Activated T-cell treated with anti-CD3 and anti-CD28 coated beads, Interleukin-2, amount 50 U/mL, for 48 hours (primary cell): ENCODE data around the gene PDE7B.

Experiments used
- DNase-seq, 2 experiments: peaks; one replicate each; pipeline ENCODE4 v3.0.0-alpha.2; 2020

PDE7B gene

DNA sequence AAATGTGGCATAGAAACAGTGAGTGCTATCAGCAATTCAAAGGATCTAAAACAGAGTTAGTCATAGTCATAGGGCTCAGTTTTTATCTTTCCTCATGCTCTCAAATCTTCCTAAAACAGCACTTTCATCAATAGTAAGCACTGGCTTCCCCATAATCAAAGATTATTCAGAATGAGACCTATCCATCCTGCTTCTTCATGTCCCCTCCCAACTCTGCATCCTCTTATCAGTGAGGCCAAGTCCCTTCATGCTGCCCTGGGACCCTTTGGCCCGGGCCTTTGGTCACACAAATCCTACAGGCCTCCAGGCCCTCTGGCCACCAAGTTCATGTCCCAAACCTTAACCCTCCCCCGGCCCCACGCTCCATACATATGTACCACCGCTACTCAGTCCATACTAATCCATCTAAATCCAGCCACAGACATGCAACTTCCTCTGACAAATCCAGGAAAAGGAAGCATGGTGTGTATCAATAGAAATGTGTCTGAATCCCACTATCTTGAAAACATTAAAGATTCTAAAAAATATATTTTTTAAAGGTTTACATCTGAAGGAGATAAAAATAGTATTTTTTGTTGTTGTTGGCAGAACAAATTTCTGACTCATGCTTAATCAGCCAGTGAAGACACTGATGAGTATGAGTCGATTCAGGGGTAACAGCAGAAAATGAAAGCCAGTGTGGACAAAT lies 143.5 kb downstream of the PDE7B start:
- no peak for DNase-seq

DNA sequence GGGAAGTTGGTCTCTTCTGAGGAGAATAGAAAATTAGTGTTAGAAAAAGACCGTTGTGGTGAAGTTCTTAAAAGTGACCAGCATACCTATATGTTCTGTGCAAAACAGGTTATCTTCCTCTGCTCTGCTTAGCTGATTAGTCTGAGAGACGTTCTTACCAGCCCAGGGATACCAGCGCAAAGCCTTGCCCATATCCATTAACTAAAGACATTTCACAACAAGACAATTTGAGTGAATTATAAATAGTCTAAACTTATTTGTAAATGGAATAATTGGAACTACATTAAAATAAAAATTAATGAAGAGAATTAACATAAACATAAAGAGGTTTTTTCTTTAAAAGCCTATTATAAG lies 144.0 kb downstream of the PDE7B start:
- no peak for DNase-seq

DNA sequence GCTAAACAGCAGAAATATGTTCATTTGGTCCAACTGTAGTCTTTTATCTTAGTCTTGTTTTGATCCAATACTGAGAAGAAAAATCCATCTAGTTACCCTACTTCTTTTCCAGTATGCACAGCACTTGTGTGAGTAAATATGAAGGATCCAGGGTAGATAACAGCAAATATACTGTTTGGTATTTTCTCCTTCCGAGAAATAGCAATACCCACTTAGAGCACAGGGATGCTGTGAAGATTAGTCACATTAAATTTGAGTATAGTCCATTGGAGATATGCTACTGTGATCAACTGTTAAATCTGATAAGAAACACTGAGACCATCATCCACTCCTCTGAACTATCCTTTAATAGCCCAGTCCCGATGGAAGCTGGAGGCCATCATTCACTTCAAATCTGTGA lies 145.2 kb downstream of the PDE7B start:
- DNase-seq = no peak

DNA sequence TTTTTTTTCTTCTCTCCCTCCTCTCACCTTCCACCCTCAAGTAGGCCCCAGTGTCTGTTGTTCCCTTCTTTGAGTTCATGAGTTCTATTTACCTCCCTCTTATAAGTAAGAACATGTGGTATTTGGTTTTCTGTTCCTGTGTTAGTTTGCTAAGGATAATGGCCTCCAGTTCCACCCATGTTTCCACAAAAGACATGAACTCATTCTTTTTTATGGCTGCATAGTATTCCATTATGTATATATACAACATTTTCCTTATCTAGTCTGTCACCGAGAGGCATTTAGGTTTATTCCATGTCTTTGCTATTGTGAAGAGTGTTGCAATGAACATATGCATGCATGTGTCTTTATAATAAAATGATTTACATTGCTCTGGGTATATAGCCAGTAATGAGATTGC lies 147.9 kb downstream of the PDE7B start:
- no peak for DNase-seq

DNA sequence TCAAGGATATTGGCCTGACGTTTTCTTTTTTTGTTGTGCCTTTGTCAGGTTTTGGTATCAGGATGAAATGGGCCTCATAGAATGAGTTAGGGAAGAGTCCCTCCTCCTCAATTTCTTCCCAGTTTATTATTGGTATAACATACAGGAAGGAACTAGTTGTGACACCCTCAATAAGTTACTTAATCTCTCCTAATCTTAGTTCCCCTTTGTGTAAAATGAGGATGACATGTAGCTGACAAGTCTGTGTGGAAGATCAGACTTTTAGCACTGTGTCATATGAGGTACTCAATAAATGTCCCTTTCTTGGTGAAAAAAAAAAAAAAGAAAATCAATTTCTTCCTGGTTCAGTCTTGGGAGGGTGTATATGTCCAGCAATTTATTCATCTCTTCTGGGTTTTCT lies 155.8 kb downstream of the PDE7B start:
- no peak for DNase-seq

DNA sequence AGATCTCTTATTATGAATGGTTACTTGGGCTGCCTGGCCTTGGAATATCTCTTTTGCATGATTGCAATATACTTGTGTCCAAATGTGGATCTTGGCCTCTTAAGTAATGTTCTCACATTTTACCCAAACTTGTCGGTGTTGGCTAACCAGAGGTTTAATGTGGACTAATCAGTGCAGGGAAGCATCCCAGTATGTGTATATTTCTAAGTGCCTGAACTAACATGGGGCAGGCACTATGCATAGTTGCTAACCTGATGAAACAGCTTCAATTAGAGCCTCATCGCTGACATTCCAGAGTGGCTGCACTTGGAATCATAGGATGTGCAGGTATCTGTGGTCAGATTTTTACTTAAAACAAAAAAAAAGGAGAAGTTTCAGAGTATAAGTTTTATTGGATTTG lies 160.0 kb downstream of the PDE7B start:
- DNase-seq = no peak

DNA sequence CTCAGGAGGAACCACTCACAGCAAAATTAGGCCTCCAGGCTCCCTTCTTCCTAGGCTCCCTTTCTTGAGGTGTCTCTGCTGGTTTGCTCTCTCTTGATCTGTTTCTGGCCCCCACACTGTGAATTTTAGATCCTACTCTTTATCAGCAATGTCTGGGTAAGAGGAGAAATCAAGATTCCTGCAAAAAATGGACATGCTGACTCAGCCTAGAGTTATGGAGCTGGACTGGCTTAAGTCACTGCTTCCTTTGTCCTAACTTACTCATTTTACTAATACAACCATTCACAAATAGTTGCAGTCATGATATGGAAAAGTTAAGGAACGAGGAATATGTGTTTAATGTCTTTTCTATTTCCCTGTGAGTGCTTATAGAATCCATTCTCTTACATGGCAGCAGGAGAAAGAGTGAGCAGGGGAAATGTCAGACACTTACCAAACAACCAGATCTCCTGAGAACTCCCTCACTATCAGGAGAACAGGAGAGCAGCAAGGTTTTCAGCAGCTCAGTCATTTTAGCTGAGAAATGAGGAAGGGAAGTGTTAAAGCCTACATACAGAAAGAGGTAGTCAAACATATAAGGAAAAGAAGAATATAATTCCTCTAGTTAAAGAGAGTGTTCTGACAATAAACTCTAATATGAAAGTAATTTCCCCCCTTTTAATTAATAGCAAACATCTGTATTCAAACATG lies 160.8 kb downstream of the PDE7B start:
- no peak for DNase-seq

DNA sequence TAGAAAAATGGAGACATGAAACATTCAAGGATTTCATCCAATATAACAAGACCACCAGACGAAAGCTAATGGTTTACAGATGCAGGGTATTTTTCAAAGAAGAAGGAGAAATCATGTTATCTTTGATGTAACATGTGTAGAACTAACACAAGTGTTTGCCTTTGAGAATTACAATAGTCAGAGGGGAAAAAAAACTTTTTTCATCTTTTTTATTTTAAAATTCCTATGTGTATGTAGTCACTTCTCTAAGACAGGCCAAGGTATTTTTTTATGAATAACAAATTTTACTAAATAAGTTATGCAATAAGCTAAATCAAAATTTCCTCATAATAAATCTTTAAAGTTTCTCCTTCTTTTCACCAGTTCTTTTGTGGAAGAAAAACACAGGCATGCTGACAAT lies 161.4 kb downstream of the PDE7B start:
- no peak for DNase-seq

DNA sequence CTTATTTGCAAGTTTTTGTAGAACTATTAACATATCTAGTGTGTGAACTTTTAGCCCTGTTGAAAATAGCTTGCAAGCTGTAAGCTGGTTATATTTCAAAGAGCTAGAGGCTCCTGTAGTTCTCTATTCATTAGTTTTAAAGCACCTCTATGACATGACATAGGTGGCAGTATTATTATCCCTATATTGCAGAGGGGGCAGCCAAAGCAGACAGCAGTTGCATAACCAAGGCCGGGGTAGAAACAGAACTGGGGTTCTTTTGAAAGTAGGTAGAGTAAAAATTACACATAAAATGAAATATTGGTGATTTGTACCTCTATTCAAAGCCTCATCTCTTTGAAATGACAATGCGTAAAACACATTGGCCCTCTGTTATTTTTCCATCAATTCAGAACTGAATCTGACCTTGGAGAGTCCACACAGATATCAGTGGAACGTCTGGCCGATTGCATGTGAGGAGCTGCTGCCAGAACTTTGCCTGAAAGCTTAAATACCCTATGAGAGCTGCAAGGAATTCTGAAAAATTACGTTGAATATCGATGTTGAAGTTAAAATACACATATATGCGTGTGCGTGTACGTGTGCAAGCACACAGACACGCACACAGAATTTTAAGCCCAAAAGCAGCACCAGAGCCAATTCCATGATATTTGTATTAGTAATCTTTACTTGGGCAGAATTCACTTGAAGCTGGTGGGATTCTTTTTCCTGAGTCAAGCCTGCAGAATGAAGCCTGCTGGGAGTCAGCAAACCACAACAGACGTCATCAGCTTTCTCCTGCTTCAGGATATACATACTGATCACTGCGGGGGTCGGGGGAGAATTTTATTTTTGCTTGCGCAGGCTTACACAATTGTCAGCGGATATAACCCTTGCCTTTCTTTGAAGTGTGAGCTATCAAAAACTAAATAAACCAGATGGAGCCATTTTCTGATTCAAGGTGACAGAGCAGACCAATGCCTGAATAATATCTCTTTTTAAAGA lies 163.2 kb downstream of the PDE7B start:
- DNase-seq = no peak

DNA sequence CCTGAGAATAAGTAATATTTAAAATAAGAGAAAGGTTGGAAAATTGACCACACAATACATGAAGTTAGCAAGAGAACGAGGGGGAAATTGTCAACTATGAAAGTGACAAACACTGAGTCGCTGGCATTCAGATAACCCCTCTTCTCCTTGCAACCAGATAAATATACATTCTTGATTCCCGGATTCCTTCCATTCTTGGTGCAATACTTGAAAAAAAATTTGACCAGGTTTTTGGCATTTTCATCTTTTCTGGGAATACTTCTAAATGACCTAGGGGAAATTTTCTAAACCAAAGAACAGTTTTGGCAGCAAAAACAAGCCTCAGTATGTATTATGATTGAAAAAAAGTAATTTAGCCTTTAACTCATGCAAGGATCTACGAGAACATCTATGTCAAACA lies 164.0 kb downstream of the PDE7B start:
- no peak for DNase-seq

DNA sequence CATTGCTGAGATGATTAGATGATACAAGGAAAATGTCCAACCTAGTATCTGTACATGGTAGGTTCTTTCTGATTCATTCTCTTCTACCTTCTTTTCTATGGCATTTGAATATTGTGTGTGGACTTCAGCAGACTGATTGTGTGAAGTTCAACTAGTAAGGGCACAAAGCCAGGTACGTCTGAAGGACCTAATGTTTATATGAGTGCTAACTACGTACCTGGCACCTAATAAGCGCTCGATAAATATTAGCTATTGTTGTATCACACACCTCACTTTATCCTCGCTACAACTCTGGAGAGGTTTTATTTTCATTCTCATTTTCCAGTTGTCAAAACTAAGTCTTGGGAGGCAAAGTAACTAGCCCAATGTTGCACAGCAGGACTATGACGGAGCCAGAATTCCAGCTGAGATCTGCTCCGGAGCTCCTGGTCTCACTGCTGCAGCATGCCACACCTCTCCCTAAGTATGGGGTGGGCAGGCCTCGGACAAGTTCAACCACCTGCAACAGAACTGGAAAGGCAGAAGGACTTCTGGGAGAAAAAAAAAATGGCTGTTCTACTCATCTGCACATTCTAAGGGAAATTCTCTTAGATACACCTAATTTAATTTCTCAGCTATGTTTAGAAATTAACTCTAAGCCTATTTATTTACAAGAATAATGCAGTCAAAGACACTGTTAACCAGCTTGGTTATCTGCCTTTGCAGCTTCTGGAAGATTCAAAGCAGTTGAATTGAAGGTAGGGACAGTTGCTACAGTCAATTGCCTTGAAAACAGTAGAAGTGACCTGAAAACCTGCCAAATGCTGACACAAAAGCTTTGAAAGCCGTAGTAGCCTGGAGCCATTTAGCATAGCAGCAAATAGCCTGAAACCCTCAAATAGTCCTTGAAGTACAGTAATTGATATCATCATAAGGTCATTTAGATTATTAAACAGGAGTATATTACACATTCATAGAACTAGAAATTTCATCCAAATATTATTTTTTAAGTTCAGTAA lies 165.0 kb downstream of the PDE7B start:
- DNase-seq = no peak

DNA sequence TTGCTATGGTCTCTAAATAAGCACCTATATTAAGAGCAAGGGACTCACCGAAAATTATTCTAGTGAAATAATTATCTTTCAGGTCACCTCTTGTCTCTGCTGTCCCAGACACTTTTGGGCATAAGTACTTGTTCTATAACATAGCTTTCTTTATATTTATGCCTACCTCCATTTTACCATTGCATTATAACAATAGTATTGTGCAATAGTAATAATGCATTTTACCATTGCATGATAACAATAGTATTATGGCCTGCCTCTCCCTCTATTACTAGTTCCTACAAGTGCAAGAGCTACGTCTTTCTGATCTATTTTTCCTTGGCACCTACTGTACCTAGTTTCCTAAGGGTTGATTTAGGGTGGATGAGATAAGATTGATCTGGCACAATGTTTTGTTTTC lies 169.2 kb downstream of the PDE7B start:
- DNase-seq = no peak

DNA sequence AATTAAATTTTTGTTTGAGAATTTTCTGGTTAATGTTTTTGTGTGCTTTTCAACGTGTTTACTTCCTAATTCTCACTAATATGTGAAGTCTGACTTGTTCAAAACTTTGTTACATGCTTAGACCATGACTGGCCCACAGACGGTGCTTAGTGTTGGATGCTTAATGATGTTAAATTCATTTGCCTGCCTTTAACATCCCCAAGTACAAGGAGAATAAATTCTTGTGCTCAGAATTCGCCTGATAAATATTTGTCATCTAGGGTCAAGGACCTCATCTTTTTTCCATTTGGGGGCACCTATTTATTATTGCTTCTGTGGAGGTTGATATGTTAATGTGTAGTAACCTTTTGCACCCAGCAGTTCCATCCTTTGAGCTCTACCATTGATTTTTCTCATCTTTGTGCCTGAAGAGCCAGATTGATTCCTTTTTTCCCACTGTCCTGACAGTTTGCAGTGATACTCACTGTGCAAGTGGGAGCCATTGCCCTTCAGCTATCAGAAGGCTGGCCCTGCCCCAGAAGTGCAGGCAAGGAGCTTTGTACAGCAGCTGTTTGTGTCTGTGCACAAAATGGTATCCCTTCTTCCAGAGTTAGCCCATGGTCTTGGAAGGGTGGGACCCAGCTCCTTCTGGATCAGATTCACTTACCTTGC lies 170.8 kb downstream of the PDE7B start:
- no peak for DNase-seq

DNA sequence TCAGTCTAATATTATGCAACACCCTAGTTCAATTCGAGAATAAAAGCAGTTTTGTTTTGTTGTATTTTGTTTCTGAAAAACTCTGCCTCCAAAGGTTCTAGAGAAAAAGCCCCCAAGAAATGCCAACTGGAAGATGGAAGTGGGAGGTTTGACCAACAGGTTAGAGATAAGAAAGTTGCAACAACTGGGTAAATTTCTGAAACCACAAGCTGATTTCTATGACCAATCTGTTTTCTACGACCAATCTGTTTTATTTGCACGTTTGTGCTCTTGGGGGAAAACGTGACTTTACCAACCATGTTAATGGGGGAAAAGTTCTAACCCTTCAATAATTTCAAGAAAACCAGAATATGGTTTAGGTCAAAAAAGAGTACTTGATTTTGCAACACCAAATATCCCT lies 173.2 kb downstream of the PDE7B start:
- no peak for DNase-seq

DNA sequence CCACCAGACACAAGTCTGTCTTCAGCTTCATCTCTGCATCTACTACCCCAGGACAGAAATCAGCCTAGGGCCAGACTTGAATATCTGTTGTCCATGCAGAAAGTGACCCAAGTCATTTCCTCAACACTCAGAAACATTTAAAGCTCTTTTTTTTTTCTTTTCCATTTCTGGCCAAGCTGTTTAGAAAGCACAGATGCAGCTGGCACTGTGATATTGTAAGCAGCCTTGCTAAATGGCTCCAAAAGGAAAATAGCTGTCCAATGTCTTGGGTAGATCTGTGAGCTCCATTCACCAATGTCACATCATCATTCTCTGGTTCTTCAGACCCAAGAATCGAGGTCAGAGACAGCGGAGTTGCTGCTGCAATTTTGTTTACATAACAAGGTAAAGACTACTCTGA lies 174.2 kb downstream of the PDE7B start:
- no peak for DNase-seq

DNA sequence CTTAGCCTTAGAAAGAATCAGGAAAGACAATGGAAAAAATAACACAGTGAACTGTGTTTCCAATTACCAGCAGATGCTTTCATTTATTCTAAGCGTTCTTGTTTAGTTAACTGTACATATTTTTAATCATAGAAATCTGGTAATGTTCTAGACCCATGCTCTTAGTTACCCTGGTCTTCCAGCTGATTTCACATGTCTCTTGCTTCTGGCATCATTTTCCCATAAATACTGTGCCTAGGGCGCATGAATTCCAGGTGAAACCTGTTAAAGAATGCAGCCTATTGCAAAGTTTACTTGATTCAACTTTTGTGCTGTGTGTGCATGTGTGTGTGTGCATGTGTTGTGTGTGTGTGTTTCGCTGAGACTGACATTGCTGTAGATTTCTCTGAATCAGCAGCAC lies 178.6 kb downstream of the PDE7B start:
- no peak for DNase-seq

DNA sequence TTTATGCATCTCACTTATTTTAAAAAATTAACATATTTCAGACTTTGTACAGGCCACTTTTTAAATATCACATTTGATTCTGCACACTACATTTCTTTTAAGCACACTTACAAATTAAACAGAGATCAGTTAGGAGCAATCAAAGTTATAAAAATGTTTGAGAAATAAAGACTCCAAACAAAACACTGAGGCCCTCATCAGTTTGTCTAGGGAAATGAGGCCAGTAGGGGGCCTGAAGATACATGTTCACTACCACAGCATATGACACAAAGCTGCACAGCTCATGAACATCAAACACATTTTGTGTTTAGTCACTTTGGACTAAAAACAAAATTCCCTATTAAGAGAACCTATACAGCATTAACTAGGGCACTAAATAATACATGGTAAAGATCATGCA lies 180.5 kb downstream of the PDE7B start:
- DNase-seq = no peak

DNA sequence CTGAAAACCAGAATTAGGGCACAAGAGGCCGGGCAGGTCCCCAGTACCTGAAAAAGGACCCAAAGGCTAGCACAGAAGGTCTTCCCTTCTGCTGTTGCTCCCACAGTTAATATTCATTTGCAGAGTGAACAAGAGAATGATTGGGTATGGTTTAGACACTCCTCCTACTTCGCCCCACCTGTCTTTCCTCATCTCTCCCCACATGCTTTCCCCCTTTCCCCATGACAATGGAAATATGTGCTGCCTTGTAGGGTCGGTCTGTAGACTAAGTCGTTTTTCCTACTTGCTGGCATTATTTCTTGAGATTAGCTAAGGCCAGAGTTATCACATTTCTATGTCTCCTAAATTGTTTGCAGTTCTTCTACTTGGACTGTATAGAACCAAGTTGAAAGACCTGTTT lies 181.9 kb downstream of the PDE7B start:
- DNase-seq = no peak

DNA sequence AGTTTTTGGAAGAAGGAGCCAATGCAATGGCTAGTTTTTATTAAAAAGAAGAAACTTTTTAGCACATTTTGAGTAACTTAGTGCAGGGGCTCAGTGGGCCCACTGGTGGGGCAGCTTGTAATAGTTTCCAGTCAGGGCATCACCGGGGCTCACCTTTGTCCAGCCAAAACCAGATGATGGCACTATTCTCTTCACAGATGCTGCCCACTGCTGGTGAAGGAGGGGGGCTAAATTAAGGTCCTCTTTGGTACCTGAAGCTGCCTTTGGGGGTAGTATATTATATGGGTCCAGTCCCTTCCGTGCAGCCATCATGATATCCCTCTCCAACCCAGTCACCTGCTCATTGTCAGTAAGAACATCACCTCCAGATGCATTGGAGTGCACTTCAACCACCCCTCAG lies 182.9 kb downstream of the PDE7B start:
- no peak for DNase-seq

DNA sequence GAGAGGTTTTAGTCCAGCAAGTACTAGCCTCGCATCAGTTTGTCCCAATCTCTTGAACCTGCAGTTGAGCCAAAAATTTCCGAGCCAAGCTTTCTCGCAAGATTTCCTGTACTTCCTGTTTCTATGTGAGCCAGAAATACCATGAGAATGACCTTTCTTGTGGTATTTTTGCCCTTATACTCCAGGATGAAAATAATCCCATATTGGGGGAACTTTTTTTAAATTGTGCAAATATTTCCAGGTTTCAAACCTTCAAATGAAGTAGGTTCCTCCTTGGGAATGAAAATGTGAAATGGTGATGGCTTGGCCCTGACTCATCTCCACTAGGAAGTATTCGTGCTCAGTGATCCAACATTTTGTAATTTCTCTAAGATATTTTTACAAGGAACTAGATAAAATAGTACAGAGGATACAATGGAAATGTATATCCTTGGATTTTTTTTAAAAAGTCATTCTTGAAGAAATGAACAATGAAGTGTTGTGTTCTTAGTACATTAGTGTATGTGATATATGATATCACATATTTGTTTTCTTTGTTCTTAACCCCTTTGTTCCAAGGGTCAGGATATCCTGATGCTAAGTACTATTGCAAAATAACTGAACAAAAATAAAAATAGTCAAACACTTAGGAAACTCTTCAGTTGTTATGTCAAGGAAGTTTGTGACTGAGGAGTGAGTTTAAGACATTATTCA lies 184.0 kb downstream of the PDE7B start:
- DNase-seq = no peak

DNA sequence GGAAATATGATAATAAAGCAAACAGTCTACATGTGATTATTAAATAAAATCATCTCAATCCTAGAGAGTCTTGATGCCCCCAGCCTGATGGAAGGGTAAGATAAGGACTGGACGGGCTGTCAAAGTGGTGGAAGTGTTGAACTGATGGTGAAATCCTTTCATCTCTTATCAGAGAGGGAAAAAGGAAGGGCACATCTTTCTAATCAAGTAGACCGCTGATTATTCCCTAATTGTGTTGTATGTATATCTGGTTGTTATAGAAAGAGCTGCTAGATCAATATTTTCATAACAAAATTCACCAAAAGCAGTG lies 184.5 kb downstream of the PDE7B start:
- DNase-seq = no peak

DNA sequence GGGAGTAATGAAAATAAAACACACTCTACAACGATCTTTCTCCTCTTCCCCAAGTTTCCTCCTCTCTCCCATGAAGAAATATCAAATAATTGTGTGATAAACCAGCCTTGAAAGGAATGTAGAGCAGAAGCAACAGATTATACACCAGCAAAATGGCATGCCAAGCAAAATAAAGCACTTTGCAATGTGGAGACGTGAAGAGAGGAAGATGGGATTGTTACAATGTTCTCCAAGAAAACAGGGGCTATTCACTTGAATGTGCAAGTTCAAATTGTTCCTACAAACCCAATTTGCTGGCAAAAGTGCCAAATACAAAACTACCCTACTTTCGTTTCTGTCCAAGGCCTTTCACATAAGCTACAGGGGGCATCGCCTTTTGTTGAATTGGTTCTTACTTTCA lies 185.1 kb downstream of the PDE7B start:
- DNase-seq = no peak
